H1 (cell line): ENCODE results near the gene GPR31. TPM values are rescaled to one million over a fixed set of nuclear protein-coding genes. Genes with fewer than 3 reads are reported as not detected.

ENCODE experiments used
- CTCF ChIA-PET: fragments of 300-600 bp; sonication (Branson Sonifier 250); formaldehyde crosslinking; loops from one replicate; lab custom pipeline; 2021; ENCODE audit not compliant: partially characterized antibody; lab: Charles Lee
- POLR2A ChIA-PET: fragments of 300-600 bp; sonication (Branson Sonifier 250); formaldehyde crosslinking; loops from one replicate; lab custom pipeline; 2021; ENCODE audit warnings: inconsistent platforms; ENCODE audit not compliant: partially characterized antibody; lab: Charles Lee
- DNase-seq, 2 experiments: peaks; one replicate each; pipeline versions ENCODE4 v3.0.0 to v3.0.0-alpha.2; 2010 to 2022; ENCODE audit warnings: low spot score in 2 of 2, low read depth in 1 of 2, mixed read lengths in 1 of 2
- FAIRE-seq: peaks from 2 replicates; lab custom pipeline; 2011; peaks lifted over from hg19 to GRCh38; lab: Jason Lieb, UNC
- H2AFZ ChIP-seq: 2 replicates; pipeline ENCODE4 v1.8.1; 2012; ENCODE audit warnings: low read length, inconsistent platforms
- H2AK5ac ChIP-seq: 2 replicates; pipeline ENCODE4 v1.6.1; 2013; ENCODE audit warnings: low read depth, low read length
- H2BK120ac ChIP-seq: replicated peaks from 2 replicates; pipeline ENCODE3; 2013; ENCODE audit warnings: low read depth, low read length, inconsistent platforms
- H2BK12ac ChIP-seq: 2 replicates; pipeline ENCODE4 v1.6.1; 2013; ENCODE audit warnings: low read depth, low read length
- H2BK15ac ChIP-seq: 2 replicates; pipeline ENCODE4 v1.6.1; 2013; ENCODE audit warnings: low read length
- H2BK20ac ChIP-seq: 2 replicates; pipeline ENCODE4 v1.6.1; 2013; ENCODE audit warnings: low read length
- H2BK5ac ChIP-seq: 2 replicates; pipeline ENCODE4 v1.6.1; 2013; ENCODE audit warnings: low read depth, low read length
- H3K14ac ChIP-seq: 2 replicates; pipeline ENCODE4 v1.6.1; 2013; ENCODE audit warnings: inconsistent platforms; ENCODE audit not compliant: insufficient read length
- H3K18ac ChIP-seq: 2 replicates; pipeline ENCODE4 v1.6.1; 2013; ENCODE audit warnings: low read length; ENCODE audit errors: extremely low read depth
- H3K23ac ChIP-seq: 2 replicates; pipeline ENCODE4 v1.6.1; 2013; ENCODE audit warnings: inconsistent platforms; ENCODE audit not compliant: insufficient read length
- H3K23me2 ChIP-seq: 2 replicates; pipeline ENCODE4 v1.6.1; 2013; ENCODE audit warnings: low read depth, low read length
- H3K27ac ChIP-seq: 2 replicates; pipeline ENCODE4 v1.6.1; 2011; ENCODE audit warnings: low read depth, low read length, inconsistent platforms
- H3K27me3 ChIP-seq, 4 experiments: replicated peaks in 1 of 4; 1 replicate in 1 of 4; 2 replicates in 3 of 4; pipeline versions ENCODE4 v1.6.1 to v1.8.1; 2011 to 2013; ENCODE audit warnings: low read length in 3 of 4, mild to moderate bottlenecking in 3 of 4, inconsistent platforms in 2 of 4, mixed read lengths in 2 of 4, moderate library complexity in 1 of 4; ENCODE audit not compliant: control insufficient read depth in 3 of 4, insufficient read depth in 3 of 4; ENCODE audit errors: extremely low read depth in 1 of 4
- H3K36me3 ChIP-seq, 4 experiments: 2 replicates each; pipeline versions ENCODE4 v1.6.1 to v1.8.1; 2011 to 2013; ENCODE audit warnings: mild to moderate bottlenecking in 4 of 4, low read length in 3 of 4, moderate library complexity in 2 of 4, control low read depth in 1 of 4, inconsistent platforms in 1 of 4; ENCODE audit not compliant: insufficient read depth in 4 of 4, control insufficient read depth in 2 of 4
- H3K4ac ChIP-seq: replicated peaks from 2 replicates; pipeline ENCODE3; 2013; ENCODE audit warnings: low read length, low read depth, mixed read lengths, inconsistent platforms; ENCODE audit not compliant: insufficient read length
- H3K4me1 ChIP-seq, 4 experiments: replicated peaks in 1 of 4; 1 replicate in 1 of 4; 2 replicates in 3 of 4; pipeline versions ENCODE4 v1.6.1 to v1.8.1; 2011 to 2013; ENCODE audit warnings: low read length in 3 of 4, inconsistent platforms in 2 of 4, mixed read lengths in 1 of 4; ENCODE audit not compliant: insufficient read depth in 4 of 4, control insufficient read depth in 3 of 4
- H3K4me2 ChIP-seq, 2 experiments: 2 replicates each; pipeline versions ENCODE4 v1.6.1 to v1.8.1; 2011 to 2013; ENCODE audit warnings: low read depth in 2 of 2, low read length in 2 of 2, control low read depth in 1 of 2, inconsistent platforms in 1 of 2, mild to moderate bottlenecking in 1 of 2; ENCODE audit not compliant: insufficient read depth in 1 of 2
- H3K4me3 ChIP-seq, 4 experiments: fragments of 200-600, 300-600 bp in 1 of 4; sonication (generic), shearing (Covaris generic), sonication (Bioruptor Twin) in 1 of 4; 2 replicates each; pipeline versions ENCODE4 v1.5.1 to v1.8.1; 2011 to 2016; ENCODE audit warnings: low read length in 4 of 4, low read depth in 3 of 4, control low read depth in 2 of 4, inconsistent platforms in 2 of 4, mild to moderate bottlenecking in 2 of 4, mixed read lengths in 1 of 4, moderate library complexity in 1 of 4; ENCODE audit not compliant: insufficient read depth in 2 of 4; ENCODE audit errors: extremely low read depth in 1 of 4
- H3K56ac ChIP-seq: replicated peaks from 2 replicates; pipeline ENCODE3; 2013; ENCODE audit warnings: low read depth, mild to moderate bottlenecking, mixed read lengths, low read length, inconsistent platforms; ENCODE audit not compliant: insufficient read length
- H3K79me1 ChIP-seq: 2 replicates; pipeline ENCODE4 v1.6.1; 2013; ENCODE audit warnings: low read depth, low read length, control low read depth
- H3K79me2 ChIP-seq, 2 experiments: 2 replicates each; pipeline versions ENCODE4 v1.6.1 to v1.8.1; 2012 to 2013; ENCODE audit warnings: low read length in 2 of 2, mild to moderate bottlenecking in 2 of 2, inconsistent platforms in 1 of 2; ENCODE audit not compliant: insufficient read depth in 2 of 2, control insufficient read depth in 1 of 2
- H3K9ac ChIP-seq, 4 experiments: replicated peaks in 1 of 4; 1 replicate in 1 of 4; 2 replicates in 3 of 4; pipeline versions ENCODE4 v1.6.1 to v1.8.1; 2011 to 2013; ENCODE audit warnings: low read depth in 3 of 4, low read length in 3 of 4, control low read depth in 2 of 4, mild to moderate bottlenecking in 2 of 4, moderate library complexity in 2 of 4, inconsistent platforms in 1 of 4; ENCODE audit errors: extremely low read depth in 1 of 4
- H3K9me3 ChIP-seq, 2 experiments: 2 replicates each; pipeline versions ENCODE4 v1.6.1 to v1.8.1; 2012 to 2013; ENCODE audit warnings: mild to moderate bottlenecking in 2 of 2, moderate library complexity in 2 of 2, control low read depth in 1 of 2, inconsistent platforms in 1 of 2, low read depth in 1 of 2, low read length in 1 of 2, mixed read lengths in 1 of 2; ENCODE audit not compliant: insufficient read depth in 2 of 2
- H4K20me1 ChIP-seq, 2 experiments: replicated peaks in 1 of 2; 2 replicates each; pipeline versions ENCODE3 to v1.8.1; 2011 to 2013; ENCODE audit warnings: inconsistent platforms in 2 of 2, low read length in 2 of 2, mild to moderate bottlenecking in 1 of 2; ENCODE audit not compliant: insufficient read depth in 2 of 2, control insufficient read depth in 1 of 2
- H4K5ac ChIP-seq: 2 replicates; pipeline ENCODE4 v1.6.1; 2013; ENCODE audit warnings: low read length, low read depth, mixed read lengths, inconsistent platforms; ENCODE audit not compliant: insufficient read length
- H4K8ac ChIP-seq: 2 replicates; pipeline ENCODE4 v1.8.0; 2013; ENCODE audit warnings: mild to moderate bottlenecking, moderate library complexity, low read length, inconsistent platforms; ENCODE audit not compliant: insufficient read depth; ENCODE audit errors: extremely low read depth
- H4K91ac ChIP-seq: replicated peaks from 2 replicates; pipeline ENCODE3; 2013; ENCODE audit warnings: low read length, mixed read lengths, inconsistent platforms; ENCODE audit not compliant: insufficient read length
- BRCA1 ChIP-seq: IDR thresholded peaks from 2 replicates; pipeline ENCODE4 v1.6.1; 2012; ENCODE audit warnings: low read depth, low read length, improper control_type of control experiment
- EGR1 ChIP-seq: IDR thresholded peaks from 2 replicates; pipeline ENCODE4 v1.6.1; 2011; ENCODE audit warnings: low read depth, low read length, borderline replicate concordance
- EP300 ChIP-seq, 2 experiments: IDR thresholded peaks; 1 replicate in 1 of 2; 2 replicates in 1 of 2; pipeline ENCODE4 v1.6.1; 2011 to 2012; ENCODE audit warnings: low read depth in 2 of 2, low read length in 2 of 2, mild to moderate bottlenecking in 2 of 2, borderline replicate concordance in 1 of 2, inconsistent platforms in 1 of 2, moderate library complexity in 1 of 2
- HDAC6 ChIP-seq: IDR thresholded peaks from one replicate; pipeline ENCODE4 v1.7.1; 2012; ENCODE audit warnings: low read depth, mild to moderate bottlenecking, inconsistent platforms, low read length, moderate library complexity
- JUND ChIP-seq: IDR thresholded peaks from 2 replicates; pipeline ENCODE4 v1.6.1; 2011; ENCODE audit warnings: mild to moderate bottlenecking, improper control_type of control experiment, low read length
- NRF1 ChIP-seq: IDR thresholded peaks from 2 replicates; pipeline ENCODE4 v1.6.1; 2011; ENCODE audit warnings: mild to moderate bottlenecking, low read depth, low read length, improper control_type of control experiment
- POLR2AphosphoS5 ChIP-seq: IDR thresholded peaks from 2 replicates; pipeline ENCODE4 v1.6.1; 2011; ENCODE audit warnings: low read depth, low read length
- RXRA ChIP-seq: IDR thresholded peaks from 2 replicates; pipeline ENCODE4 v1.6.1; 2011; ENCODE audit warnings: low read depth, mild to moderate bottlenecking, low read length, moderate library complexity; ENCODE audit not compliant: insufficient read depth
- SIRT6 ChIP-seq: IDR thresholded peaks from one replicate; pipeline ENCODE4 v1.7.1; 2012; ENCODE audit warnings: low read length, inconsistent platforms
- SP1 ChIP-seq: IDR thresholded peaks from 2 replicates; pipeline ENCODE4 v1.6.1; 2011; ENCODE audit warnings: low read depth, low read length
- SP2 ChIP-seq: IDR thresholded peaks from 2 replicates; pipeline ENCODE4 v1.6.1; 2012; ENCODE audit warnings: mild to moderate bottlenecking, low read length, inconsistent platforms
- TCF12 ChIP-seq: IDR thresholded peaks from 2 replicates; pipeline ENCODE4 v1.6.1; 2011; ENCODE audit warnings: low read depth, mild to moderate bottlenecking, low read length
- YY1 ChIP-seq: IDR thresholded peaks from 2 replicates; pipeline ENCODE4 v1.6.1; 2011; ENCODE audit warnings: low read depth, mild to moderate bottlenecking, low read length
- WGBS, 2 experiments: shearing (Covaris generic) in 1 of 2; methylation state at CpG; one replicate each; pipeline versions ENCODE4 v1.1.6 to v1.1.7; 2013 to 2015; ENCODE audit warnings: low lambda C conversion rate in 2 of 2, mixed read lengths in 2 of 2, inconsistent platforms in 1 of 2, low coverage in 1 of 2, missing lambda C conversion rate in 1 of 2; ENCODE audit not compliant: insufficient replicate concordance in 2 of 2, insufficient coverage in 1 of 2, insufficient read length in 1 of 2; ENCODE audit errors: extremely low coverage in 1 of 2, missing lambda C conversion rate in 1 of 2; 5-methylcytosine and 5-hydroxymethylcytosine counted together
- polyA plus RNA-seq, 7 experiments: library from polyadenylated mRNA; depleted of rRNA in 3 of 7; stranded (reverse) in 5 of 7; unstranded in 2 of 7; fragments of >200 nt in 5 of 7; fragments of 200-250 nt in 2 of 7; gene quantifications; 1 replicate in 5 of 7; 2 replicates in 1 of 7; 4 replicates in 1 of 7; pipeline versions ENCODE4 v1.2.1 to v1.2.3, GENCODE V29; 2011 to 2013; ENCODE audit warnings: missing spikeins in 2 of 7, mixed read lengths in 2 of 7
- total RNA-seq: library from RNA; stranded (reverse); fragmentation: NEBNext Ultra II Directional; extraction: Animal tissue kit (Norgen Biotek cat#: 25700); gene quantifications from 2 replicates; pipeline ENCODE4 v1.2.1, GENCODE V29; 2021
- TF ChIP-seq, protein P1 (sequence below): IDR thresholded peaks from 2 replicates; pipeline ENCODE4 v1.6.1; 2012; ENCODE audit warnings: low read length, inconsistent platforms

GPR31 gene
- total and polyA plus RNA-seq, 2 of the 8 experiments (the other 6 are each of a cell fraction or from before 2014, with no cell fraction given) = not detected

DNA sequence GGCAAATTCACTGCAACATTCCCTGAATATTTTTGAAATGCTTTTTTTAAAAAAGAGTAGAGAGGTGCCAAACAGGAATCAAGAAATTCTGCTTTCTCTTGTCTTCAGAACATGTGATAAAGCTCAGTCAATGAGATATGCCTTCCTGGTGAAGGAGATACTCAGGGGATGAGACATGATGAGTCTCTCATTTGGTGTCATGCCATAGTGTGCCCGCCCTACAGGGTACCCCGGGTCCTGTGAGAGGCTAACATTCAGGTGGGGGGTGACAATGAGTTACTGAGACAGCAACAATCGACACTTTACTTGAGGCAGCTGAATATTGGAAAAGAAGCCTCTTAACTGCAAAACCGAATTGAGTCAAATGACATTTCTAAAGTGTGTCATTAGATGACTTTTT is 28.2 kb downstream of the GPR31 start:
- Histone ChIP-seq H3K27me3 (no peaks in the 10 kb centered on the region), H4K5ac (no peak overlapping the region), H2BK15ac (no peak overlapping the region), H3K14ac (no peak overlapping the region), H2BK5ac (no peak overlapping the region), H3K79me2 (no peaks in the 10 kb centered on the region), H4K20me1 (no peaks in the 10 kb centered on the region), H3K4me2 (no peak overlapping the region), H2AFZ (no peak overlapping the region), H2AK5ac (no peak overlapping the region), H3K56ac (no peak overlapping the region), H2BK120ac (no peak overlapping the region), H3K4me1 (no peaks in the 10 kb centered on the region), H3K79me1 (no peaks in the 10 kb centered on the region), H3K4me3 (no peak overlapping the region), H3K9me3 (no peaks in the 10 kb centered on the region), H3K23me2 (no peaks in the 10 kb centered on the region), H3K27ac (no peak overlapping the region), H2BK20ac (no peak overlapping the region), H4K8ac (no peak overlapping the region; the same call in 1 of the 2 replicates), H3K9ac (no peak overlapping the region), H3K36me3 (no peaks in the 10 kb centered on the region), H3K18ac (no peak overlapping the region), H3K23ac (no peak overlapping the region), H3K4ac (no peak overlapping the region), H4K91ac (no peak overlapping the region), H2BK12ac (no peak overlapping the region)
- DNase-seq (no peak), FAIRE-seq (no peak)
- WGBS, 2 experiments = 89% methylated on average over 4 of the region's 4 CpGs; no CpG with 5 or more reads in 1 of the 2 experiments
- ChIA-PET CTCF (interaction anchor here (0.6 to 3.0 kb wide), 5 partner anchors 9 to 911 kb away, joined by 3 to 16 read pairs (median 6); no protein-coding TSS in a partner anchor), POLR2A (no interaction called here)
- TF ChIP-seq EP300 (IDR thresholded peaks at IDR 0.05; ENCODE audit: borderline replicate concordance in 1 of 2, low read depth in 2 of 2, low read length in 2 of 2) = no peak
- no peak for TF ChIP-seq BRCA1
- TF ChIP-seq HDAC6 = no peak
- TF ChIP-seq POLR2AphosphoS5 = no peak
- TF ChIP-seq SIRT6 = no peak
- TF ChIP-seq SP2 = no peak
- no peak for TF ChIP-seq JUND
- TF ChIP-seq, protein P1, sequence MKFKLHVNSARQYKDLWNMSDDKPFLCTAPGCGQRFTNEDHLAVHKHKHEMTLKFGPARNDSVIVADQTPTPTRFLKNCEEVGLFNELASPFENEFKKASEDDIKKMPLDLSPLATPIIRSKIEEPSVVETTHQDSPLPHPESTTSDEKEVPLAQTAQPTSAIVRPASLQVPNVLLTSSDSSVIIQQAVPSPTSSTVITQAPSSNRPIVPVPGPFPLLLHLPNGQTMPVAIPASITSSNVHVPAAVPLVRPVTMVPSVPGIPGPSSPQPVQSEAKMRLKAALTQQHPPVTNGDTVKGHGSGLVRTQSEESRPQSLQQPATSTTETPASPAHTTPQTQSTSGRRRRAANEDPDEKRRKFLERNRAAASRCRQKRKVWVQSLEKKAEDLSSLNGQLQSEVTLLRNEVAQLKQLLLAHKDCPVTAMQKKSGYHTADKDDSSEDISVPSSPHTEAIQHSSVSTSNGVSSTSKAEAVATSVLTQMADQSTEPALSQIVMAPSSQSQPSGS = no peak
- TF ChIP-seq NRF1 = no peak
- no peak for TF ChIP-seq YY1
- TF ChIP-seq EGR1 = no peak
- no peak for TF ChIP-seq RXRA
- no peak for TF ChIP-seq TCF12
- TF ChIP-seq SP1 = no peak
